H1 (cell line): ENCODE data around the gene AGPAT3. TPM values are rescaled to one million over a fixed set of nuclear protein-coding genes. Genes with fewer than 3 reads are reported as not detected.

Experiments
- CBX5 ChIP-seq: fragments of 300-800, 300-1000 bp; sonication (generic); IDR thresholded peaks from 2 replicates; pipeline ENCODE4 v1.7.1; 2016; ENCODE audit warnings: antibody characterized with exemption, low read length, low read depth
- KDM1A ChIP-seq: fragments of 200-600, 300-600 bp; sonication (generic); IDR thresholded peaks from 2 replicates; pipeline ENCODE4 v1.7.1; 2016; ENCODE audit warnings: mild to moderate bottlenecking, low read length, borderline replicate concordance
- SIX5 ChIP-seq: IDR thresholded peaks from 2 replicates; pipeline ENCODE4 v1.6.1; 2011; ENCODE audit warnings: mild to moderate bottlenecking, low read depth, low read length
- polyA plus RNA-seq, 7 experiments: library from polyadenylated mRNA; depleted of rRNA in 3 of 7; stranded (reverse) in 5 of 7; unstranded in 2 of 7; fragments of >200 nt in 5 of 7; fragments of 200-250 nt in 2 of 7; gene quantifications; 1 replicate in 5 of 7; 2 replicates in 1 of 7; 4 replicates in 1 of 7; pipeline versions ENCODE4 v1.2.1 to v1.2.3, GENCODE V29; 2011 to 2013; ENCODE audit warnings: missing spikeins in 2 of 7, mixed read lengths in 2 of 7
- total RNA-seq: library from RNA; stranded (reverse); fragmentation: NEBNext Ultra II Directional; extraction: Animal tissue kit (Norgen Biotek cat#: 25700); gene quantifications from 2 replicates; pipeline ENCODE4 v1.2.1, GENCODE V29; 2021
- TF ChIP-seq, protein P1 (sequence below): IDR thresholded peaks from 2 replicates; pipeline ENCODE4 v1.6.1; 2012; ENCODE audit warnings: inconsistent platforms

AGPAT3 gene
- total and polyA plus RNA-seq, 2 of the 8 experiments (the other 6 are each of a cell fraction or from before 2014, with no cell fraction given), result 5.8 to 7.3 TPM

DNA sequence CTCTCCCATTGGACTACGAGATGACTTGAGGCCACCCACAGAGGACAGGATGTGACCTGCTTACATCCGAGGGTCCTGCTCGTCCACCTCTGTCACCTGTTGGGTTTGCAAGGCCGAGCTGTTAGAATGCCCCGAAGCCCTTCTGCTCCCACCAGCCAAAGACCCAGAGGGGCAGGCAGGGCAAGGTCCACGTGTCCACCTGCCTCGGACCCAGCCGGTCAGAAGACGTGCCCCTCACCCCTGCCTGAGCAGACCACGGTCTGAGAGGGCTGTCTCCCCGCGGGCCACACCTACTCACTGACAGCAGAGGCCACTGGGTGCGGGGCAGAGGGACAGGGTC lies 116.8 kb downstream of the AGPAT3 start (continued):
- TF ChIP-seq KDM1A, result no peak
- no peak for TF ChIP-seq CBX5
- TF ChIP-seq, protein P1, sequence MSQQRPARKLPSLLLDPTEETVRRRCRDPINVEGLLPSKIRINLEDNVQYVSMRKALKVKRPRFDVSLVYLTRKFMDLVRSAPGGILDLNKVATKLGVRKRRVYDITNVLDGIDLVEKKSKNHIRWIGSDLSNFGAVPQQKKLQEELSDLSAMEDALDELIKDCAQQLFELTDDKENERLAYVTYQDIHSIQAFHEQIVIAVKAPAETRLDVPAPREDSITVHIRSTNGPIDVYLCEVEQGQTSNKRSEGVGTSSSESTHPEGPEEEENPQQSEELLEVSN, result no peak
- no peak for TF ChIP-seq SIX5
